ENCODE data around the gene PPP2R5B. TPM values are rescaled to one million over a fixed set of nuclear protein-coding genes. Genes with fewer than 3 reads are reported as not detected.

PPP2R5B gene
- total RNA-seq, 1 experiment from 2014 or later: 14.0 TPM

- H3K36me3 ChIP-seq (ENCODE audit: control insufficient read depth, insufficient read depth, low read length): no peaks in the 10 kb centered on the region
- TF ChIP-seq SIN3A (IDR thresholded peaks at IDR 0.05; ENCODE audit: borderline replicate concordance, insufficient read depth, low read depth, low read length) (no peak), CTCF (IDR thresholded peaks at IDR 0.05) (no peak), POLR2AphosphoS5 (IDR thresholded peaks at IDR 0.05; ENCODE audit: low read depth, low read length) (no peak), REST (IDR thresholded peaks at IDR 0.05; ENCODE audit: insufficient read depth in 1 of 2, low read depth in 2 of 2, low read length in 1 of 2) (no peak), TCF7L2 (IDR thresholded peaks at IDR 0.05; ENCODE audit: low read depth, low read length) (no peak)
- no TSS peak for BruUV-seq (replicated peaks)
- in situ Hi-C loops (cut with HindIII; ENCODE audit: low pct_unique_long_range_greater_than_20kb, low sequenced_read_pairs) (no loop called here), intact Hi-C loops (cut with micrococcal nuclease; ENCODE audit: unreplicated experiment) (no loop called here)
- ATAC-seq: peak; percentile 17; the same call in 1 of the 2 replicates
- H3K27me3 ChIP-seq (ENCODE audit: control insufficient read depth, insufficient read depth, low read length): no peaks in the 10 kb centered on the region
- H3K27ac ChIP-seq (ENCODE audit: low read length): no peak overlapping the region
- ChIA-PET POLR2A (no interaction called here), CTCF (no interaction called here)
- no peak overlapping the region for H3K4me3 ChIP-seq (ENCODE audit: low read depth in 2 of 2, low read length in 2 of 2)
- no peak for DNase-seq (ENCODE audit: low read depth, low spot score)
- H3K9me3 ChIP-seq (ENCODE audit: control insufficient read depth, insufficient read depth, low read depth, low read length): no peaks in the 10 kb centered on the region
- H3K4me1 ChIP-seq (ENCODE audit: control insufficient read depth, insufficient read depth, low read length): no peaks in the 10 kb centered on the region
These were observed 10.3 kb downstream of the PPP2R5B start for GRCh38 chr11:64934682-64935358.

- CTCF ChIA-PET: no interaction called here
- Histone ChIP-seq H3K4me3 (ENCODE audit: low read depth in 2 of 2, low read length in 2 of 2) (no peak within 1 kb of the TSS), H3K27me3 (ENCODE audit: control insufficient read depth, insufficient read depth, low read length) (no peaks in the 10 kb centered on the region), H3K4me1 (ENCODE audit: control insufficient read depth, insufficient read depth, low read length) (no peaks in the 10 kb centered on the region), H3K9me3 (ENCODE audit: control insufficient read depth, insufficient read depth, low read depth, low read length) (no peaks in the 10 kb centered on the region), H3K36me3 (ENCODE audit: control insufficient read depth, insufficient read depth, low read length) (no peaks in the 10 kb centered on the region), H3K27ac (ENCODE audit: low read length) (no peak within 1 kb of the TSS)
- in situ Hi-C loops (cut with HindIII; ENCODE audit: low pct_unique_long_range_greater_than_20kb, low sequenced_read_pairs): no loop called here
- ATAC-seq (peak; percentile 23; the same call in 1 of the 2 replicates), DNase-seq (ENCODE audit: low read depth, low spot score) (no peak)
- TF ChIP-seq REST (IDR thresholded peaks at IDR 0.05; ENCODE audit: insufficient read depth in 1 of 2, low read depth in 2 of 2, low read length in 1 of 2) (no peak), POLR2AphosphoS5 (IDR thresholded peaks at IDR 0.05; ENCODE audit: low read depth, low read length) (no peak), CTCF (IDR thresholded peaks at IDR 0.05) (no peak), TCF7L2 (IDR thresholded peaks at IDR 0.05; ENCODE audit: low read depth, low read length) (no peak), SIN3A (IDR thresholded peaks at IDR 0.05; ENCODE audit: borderline replicate concordance, insufficient read depth, low read depth, low read length) (no peak)
- POLR2A ChIA-PET: no interaction called here
- intact Hi-C loops (cut with micrococcal nuclease; ENCODE audit: unreplicated experiment): no loop called here
- BruUV-seq (replicated peaks): no TSS peak
These were observed 11.0 kb downstream of the PPP2R5B start, which contains the start of gene GPHA2 for GRCh38 chr11:64935359-64936081. GPHA2 (minus strand) TSS chr11:64935893; CDS start chr11:64935460, 433 bp downstream.

Data from Panc1 (cell line).